Neuronal stem cell (in vitro differentiated cells): Measurements from ENCODE around the gene PIP4K2C.
A peak's percentile ranks its signal among the peaks of the same experiment; 100 is the strongest.

ENCODE experiments used
- DNase-seq: peaks from one replicate; pipeline ENCODE4 v3.0.0-alpha.2; 2013; ENCODE audit warnings: low spot score
- H2AFZ ChIP-seq: one replicate; pipeline ENCODE4 v1.6.1; 2013; ENCODE audit warnings: mild to moderate bottlenecking, low read length, inconsistent platforms
- H2AK5ac ChIP-seq: 2 replicates; pipeline ENCODE4 v1.6.1; 2013; ENCODE audit warnings: low read depth, mild to moderate bottlenecking, inconsistent platforms, low read length, moderate library complexity, mixed read lengths
- H2BK120ac ChIP-seq: 2 replicates; pipeline ENCODE4 v1.6.1; 2013; ENCODE audit warnings: low read depth, mild to moderate bottlenecking, inconsistent platforms, low read length, moderate library complexity, mixed read lengths
- H2BK12ac ChIP-seq: one replicate; pipeline ENCODE4 v1.6.1; 2013; ENCODE audit warnings: low read length, inconsistent platforms
- H2BK15ac ChIP-seq: 2 replicates; pipeline ENCODE4 v1.6.1; 2013; ENCODE audit warnings: mild to moderate bottlenecking, low read length, inconsistent platforms, mixed read lengths
- H2BK5ac ChIP-seq: one replicate; pipeline ENCODE4 v1.6.1; 2013; ENCODE audit warnings: inconsistent platforms, mild to moderate bottlenecking, low read length, moderate library complexity
- H3K14ac ChIP-seq: one replicate; pipeline ENCODE4 v1.6.1; 2013; ENCODE audit warnings: low read length, inconsistent platforms
- H3K18ac ChIP-seq: 2 replicates; pipeline ENCODE4 v1.6.1; 2013; ENCODE audit warnings: low read length, inconsistent platforms
- H3K23ac ChIP-seq: 2 replicates; pipeline ENCODE4 v1.6.1; 2013; ENCODE audit warnings: low read depth, mild to moderate bottlenecking, mixed read lengths, low read length, inconsistent platforms; ENCODE audit not compliant: poor library complexity
- H3K27ac ChIP-seq: replicated peaks from 3 replicates; pipeline ENCODE4 v1.5.1; 2013; ENCODE audit warnings: low read length, inconsistent platforms
- H3K27me3 ChIP-seq, 3 experiments: 2 replicates each; pipeline ENCODE4 v1.6.1; 2013; ENCODE audit warnings: low read length in 3 of 3, mild to moderate bottlenecking in 2 of 3, inconsistent platforms in 1 of 3, low read depth in 1 of 3, mixed read lengths in 1 of 3, moderate library complexity in 1 of 3; ENCODE audit not compliant: control insufficient read depth in 3 of 3, insufficient read depth in 3 of 3
- H3K36me3 ChIP-seq, 2 donors: replicated peaks in 1 of 2; 2 replicates each; pipeline ENCODE4 v1.6.1; 2013; ENCODE audit warnings: low read length in 2 of 2; ENCODE audit not compliant: control insufficient read depth in 2 of 2, insufficient read depth in 2 of 2
- H3K4ac ChIP-seq: 2 replicates; pipeline ENCODE4 v1.6.1; 2013; ENCODE audit warnings: inconsistent platforms, mild to moderate bottlenecking, low read length, moderate library complexity
- H3K4me1 ChIP-seq, 2 donors: 1 replicate in 1 of 2; 2 replicates in 1 of 2; pipeline ENCODE4 v1.6.1; 2013; ENCODE audit warnings: low read length in 2 of 2, low read depth in 1 of 2; ENCODE audit not compliant: control insufficient read depth in 2 of 2, insufficient read depth in 1 of 2
- H3K4me2 ChIP-seq: one replicate; pipeline ENCODE4 v1.6.1; 2013; ENCODE audit warnings: mild to moderate bottlenecking, low read length, inconsistent platforms; ENCODE audit not compliant: insufficient read depth, poor library complexity, severe bottlenecking
- H3K4me3 ChIP-seq, 2 donors: 2 replicates each; pipeline ENCODE4 v1.5.1; 2013; ENCODE audit warnings: low read length in 2 of 2, mild to moderate bottlenecking in 2 of 2, inconsistent platforms in 1 of 2, moderate library complexity in 1 of 2
- H3K79me1 ChIP-seq: one replicate; pipeline ENCODE4 v1.6.1; 2013; ENCODE audit warnings: low read depth, mild to moderate bottlenecking, inconsistent platforms, low read length, moderate library complexity
- H3K9ac ChIP-seq: one replicate; pipeline ENCODE4 v1.6.1; 2013; ENCODE audit warnings: mild to moderate bottlenecking, low read depth, low read length, inconsistent platforms; ENCODE audit not compliant: poor library complexity
- H3K9me3 ChIP-seq, 2 donors: replicated peaks in 1 of 2; 2 replicates each; pipeline versions ENCODE3 to v1.6.1; 2013; ENCODE audit warnings: low read length in 2 of 2, mild to moderate bottlenecking in 2 of 2, inconsistent platforms in 1 of 2, low read depth in 1 of 2, mixed read lengths in 1 of 2, moderate library complexity in 1 of 2; ENCODE audit not compliant: control insufficient read depth in 2 of 2, insufficient read depth in 1 of 2
- H4K8ac ChIP-seq: one replicate; pipeline ENCODE4 v1.6.1; 2013; ENCODE audit warnings: low read depth, mild to moderate bottlenecking, inconsistent platforms, low read length, moderate library complexity
- H4K91ac ChIP-seq: one replicate; pipeline ENCODE4 v1.6.1; 2013; ENCODE audit warnings: low read length, low read depth, mild to moderate bottlenecking, inconsistent platforms; ENCODE audit not compliant: poor library complexity
- WGBS, 2 donors: extraction: QIAGEN DNeasy Blood & Tissue Kit; methylation state at CpG; one replicate each; pipeline ENCODE4 v1.1.7; 2013; ENCODE audit warnings: missing lambda C conversion rate in 2 of 2, mixed read lengths in 1 of 2; ENCODE audit not compliant: insufficient read length in 2 of 2, insufficient replicate concordance in 1 of 2; ENCODE audit errors: extremely low coverage in 2 of 2; 5-methylcytosine and 5-hydroxymethylcytosine counted together

Gene PIP4K2C

GRCh38 chr12:57602544-57602943 is 11.6 kb downstream of the PIP4K2C start:
- no peak overlapping the region for H3K18ac ChIP-seq
- no peak overlapping the region for H2BK5ac ChIP-seq
- H3K4ac ChIP-seq = no peak overlapping the region
- H3K4me2 ChIP-seq = no peak overlapping the region
- H3K23ac ChIP-seq = no peak overlapping the region
- H3K14ac ChIP-seq = no peak overlapping the region
- H3K9me3 ChIP-seq = no peaks in the 10 kb centered on the region
- peaks cover 9 to 64% of the 10 kb centered on the region in 2 donors for H3K36me3 ChIP-seq
- peaks cover 11 to 14% of the 10 kb centered on the region in 2 donors for H3K4me1 ChIP-seq
- H2BK15ac ChIP-seq = no peak overlapping the region
- H3K4me3 ChIP-seq = no peak overlapping the region
- no peak for DNase-seq
- H2AFZ ChIP-seq = no peak overlapping the region
- no peak overlapping the region for H3K9ac ChIP-seq
- H4K91ac ChIP-seq = no peak overlapping the region
- no peak overlapping the region for H3K27ac ChIP-seq
- H3K79me1 ChIP-seq = no peaks in the 10 kb centered on the region
- H2BK12ac ChIP-seq = no peak overlapping the region
- no peak overlapping the region for H2BK120ac ChIP-seq
- H3K27me3 ChIP-seq = no peaks in the 10 kb centered on the region
- no peak overlapping the region for H4K8ac ChIP-seq
- no peak overlapping the region for H2AK5ac ChIP-seq

GRCh38 chr12:57603324-57603723 is 12.3 kb downstream of the PIP4K2C start:
- no peaks in the 10 kb centered on the region for H3K9me3 ChIP-seq
- no peak overlapping the region for H4K8ac ChIP-seq
- no peak for DNase-seq
- WGBS, 2 donors = no CpG with 5 or more reads among the region's 2 CpGs
- no peak overlapping the region for H2BK5ac ChIP-seq
- H3K27ac ChIP-seq = peak overlapping the region; percentile 37
- no peak overlapping the region for H3K23ac ChIP-seq
- no peaks in the 10 kb centered on the region for H3K27me3 ChIP-seq
- no peak overlapping the region for H2BK120ac ChIP-seq
- peaks cover 14 to 69% of the 10 kb centered on the region in 2 donors for H3K36me3 ChIP-seq
- peaks cover 11 to 14% of the 10 kb centered on the region in 2 donors for H3K4me1 ChIP-seq
- no peak overlapping the region for H3K4ac ChIP-seq
- no peak overlapping the region for H3K18ac ChIP-seq
- H2AK5ac ChIP-seq = no peak overlapping the region
- H2BK12ac ChIP-seq = no peak overlapping the region
- H3K14ac ChIP-seq = no peak overlapping the region
- H3K4me3 ChIP-seq = no peak overlapping the region
- no peak overlapping the region for H2BK15ac ChIP-seq
- no peak overlapping the region for H3K9ac ChIP-seq
- no peak overlapping the region for H4K91ac ChIP-seq
- H3K79me1 ChIP-seq = no peaks in the 10 kb centered on the region
- no peak overlapping the region for H3K4me2 ChIP-seq
- no peak overlapping the region for H2AFZ ChIP-seq

GRCh38 chr12:57603815-57604453 is 12.9 kb downstream of the PIP4K2C start:
- no CpG with 5 or more reads among the region's 6 CpGs for WGBS, 2 donors
- peak overlapping the region; percentile 71 for H3K9ac ChIP-seq

GRCh38 chr12:57604454-57604991 is 13.5 kb downstream of the PIP4K2C start, which contains the start of gene DTX3:
TSS of gene DTX3 (plus strand) at chr12:57604824. CDS start at chr12:57606518, 1,694 bp downstream.
- H3K36me3 ChIP-seq = peaks cover 21 to 64% of the 10 kb centered on the region in 2 donors
- DNase-seq = no peak
- peaks cover 11 to 14% of the 10 kb centered on the region in 2 donors for H3K4me1 ChIP-seq
- H2AK5ac ChIP-seq = peak within 1 kb of the TSS; percentile 53
- peak within 1 kb of the TSS; percentile 38 for H3K4ac ChIP-seq
- no peaks in the 10 kb centered on the region for H3K27me3 ChIP-seq
- peak within 1 kb of the TSS; percentile 97 for H2AFZ ChIP-seq
- peak within 1 kb of the TSS; percentile 70 for H4K8ac ChIP-seq
- peak within 1 kb of the TSS; percentile 94 for H4K91ac ChIP-seq
- H3K27ac ChIP-seq = peak within 1 kb of the TSS; percentile 37
- peak within 1 kb of the TSS; percentile 10 for H2BK5ac ChIP-seq
- H3K4me2 ChIP-seq = peak within 1 kb of the TSS; percentile 98
- no peaks in the 10 kb centered on the region for H3K9me3 ChIP-seq
- H3K9ac ChIP-seq = peak within 1 kb of the TSS; percentile 75
- no peaks in the 10 kb centered on the region for H3K79me1 ChIP-seq
- peak within 1 kb of the TSS; percentile 19 for H2BK120ac ChIP-seq
- H2BK15ac ChIP-seq = peak within 1 kb of the TSS; percentile 62
- H2BK12ac ChIP-seq = no peak within 1 kb of the TSS
- peak within 1 kb of the TSS; percentile 72 for H3K14ac ChIP-seq
- peak within 1 kb of the TSS; percentile 82 to 90 for H3K4me3 ChIP-seq
- no CpG with 5 or more reads among the region's 36 CpGs for WGBS, 2 donors
- peak within 1 kb of the TSS; percentile 98 for H3K18ac ChIP-seq
- H3K23ac ChIP-seq = no peak within 1 kb of the TSS

More at GRCh38 chr12:57603815-57604453, 12.9 kb downstream of the PIP4K2C start:
- Histone ChIP-seq H3K36me3 (peaks cover 18 to 69% of the 10 kb centered on the region in 2 donors), H3K27ac (peak overlapping the region; percentile 37), H3K79me1 (no peaks in the 10 kb centered on the region), H3K14ac (peak overlapping the region; percentile 72), H2BK120ac (peak overlapping the region; percentile 19), H3K4me2 (peak overlapping the region; percentile 74), H3K4me3 (peak overlapping the region; percentile 82 to 90), H2BK15ac (peak overlapping the region; percentile 62), H4K8ac (no peak overlapping the region), H2BK12ac (no peak overlapping the region), H2AFZ (peak overlapping the region; percentile 97), H3K4me1 (peaks cover 11 to 14% of the 10 kb centered on the region in 2 donors), H3K23ac (no peak overlapping the region), H3K18ac (peak overlapping the region; percentile 98), H2BK5ac (no peak overlapping the region), H3K27me3 (no peaks in the 10 kb centered on the region), H2AK5ac (no peak overlapping the region), H4K91ac (peak overlapping the region; percentile 94), H3K4ac (no peak overlapping the region), H3K9me3 (no peaks in the 10 kb centered on the region)
- no peak for DNase-seq
